Activated B cell treated with CpG ODN at 0.5 μM for 24 hours (primary cell): ENCODE results near the gene FSD1. TPM values are rescaled to one million over a fixed set of nuclear protein-coding genes. Genes with fewer than 3 reads are reported as not detected.

ENCODE experiments used
- ATAC-seq: fragments of 200-7000 bp; cut with Tn5 transposase; one replicate; pipeline ENCODE4 v1.10.0; 2021; ENCODE audit warnings: low read depth, mild to moderate bottlenecking, moderate library complexity
- CTCF ChIA-PET: fragments of 350-600 bp; sonication (Branson Sonifier 250); formaldehyde crosslinking; loops from one replicate; lab custom pipeline; 2021; ENCODE audit warnings: antibody characterized with exemption; lab: Charles Lee
- POLR2A ChIA-PET: fragments of 350-600 bp; sonication (Branson Sonifier 250); formaldehyde crosslinking; loops from one replicate; lab custom pipeline; 2021; ENCODE audit warnings: antibody characterized with exemption; lab: Charles Lee
- DNase-seq: peaks from one replicate; pipeline ENCODE4 v3.0.0; 2022
- H3K27ac Mint-ChIP-seq: one replicate; pipeline ENCODE4 v1.8.0; 2020; ENCODE audit warnings: mixed read lengths
- H3K27me3 Mint-ChIP-seq: one replicate; pipeline ENCODE4 v1.8.0; 2021; ENCODE audit warnings: mixed read lengths
- H3K36me3 Mint-ChIP-seq: one replicate; pipeline ENCODE4 v1.8.0; 2021; ENCODE audit warnings: low read depth, mixed read lengths
- H3K4me1 Mint-ChIP-seq: one replicate; pipeline ENCODE4 v1.8.0; 2021; ENCODE audit warnings: mixed read lengths
- H3K4me3 Mint-ChIP-seq: one replicate; pipeline ENCODE4 v1.8.0; 2020; ENCODE audit warnings: mild to moderate bottlenecking, mixed read lengths
- H3K9me3 Mint-ChIP-seq: one replicate; pipeline ENCODE4 v1.8.0; 2020; ENCODE audit warnings: mixed read lengths
- intact Hi-C: fragments of 100-400 bp; cut with micrococcal nuclease; formaldehyde crosslinking; loops from one replicate; pipeline ENCODE4 v1.15.1; 2024
- total RNA-seq: library from RNA; stranded (reverse); gene quantifications from 2 replicates; pipeline ENCODE4 v1.2.3, GENCODE V29; 2022
- TF ChIP-seq, protein P1 (sequence below): fragments of 200-600 bp; IDR thresholded peaks from one replicate; pipeline ENCODE4 v1.8.0; 2022; ENCODE audit warnings: antibody characterized with exemption, mild to moderate bottlenecking

FSD1 gene
- total RNA-seq, 1 donor from 2014 or later, result 2.6 TPM

DNA sequence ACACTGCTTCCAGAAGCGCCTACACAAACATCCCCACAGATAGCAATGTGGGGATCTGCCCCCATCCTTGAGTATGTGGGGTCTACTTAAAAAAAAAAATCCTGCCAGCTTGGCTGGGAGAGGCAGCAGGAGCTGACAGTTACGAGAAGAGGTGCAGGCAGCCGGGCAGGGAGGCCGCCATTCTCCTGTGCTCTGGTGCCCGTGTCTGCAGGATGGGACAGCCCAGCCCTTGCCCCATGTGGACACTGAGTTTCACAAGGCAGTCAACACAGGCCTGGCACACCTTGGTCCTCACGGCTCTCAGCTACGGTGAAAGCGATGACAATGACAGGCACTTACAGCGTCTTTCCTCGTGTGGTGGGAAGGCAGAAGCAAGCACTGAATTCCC is 62.9 kb downstream of the FSD1 start:
- Mint-ChIP-seq H3K27me3 (no peaks in the 10 kb centered on the region), H3K27ac (peak overlapping the region; percentile 92), H3K4me3 (no peak overlapping the region), H3K36me3 (peaks cover 23% of the 10 kb centered on the region), H3K4me1 (peaks cover 49% of the 10 kb centered on the region), H3K9me3 (no peaks in the 10 kb centered on the region)
- TF ChIP-seq, protein P1, sequence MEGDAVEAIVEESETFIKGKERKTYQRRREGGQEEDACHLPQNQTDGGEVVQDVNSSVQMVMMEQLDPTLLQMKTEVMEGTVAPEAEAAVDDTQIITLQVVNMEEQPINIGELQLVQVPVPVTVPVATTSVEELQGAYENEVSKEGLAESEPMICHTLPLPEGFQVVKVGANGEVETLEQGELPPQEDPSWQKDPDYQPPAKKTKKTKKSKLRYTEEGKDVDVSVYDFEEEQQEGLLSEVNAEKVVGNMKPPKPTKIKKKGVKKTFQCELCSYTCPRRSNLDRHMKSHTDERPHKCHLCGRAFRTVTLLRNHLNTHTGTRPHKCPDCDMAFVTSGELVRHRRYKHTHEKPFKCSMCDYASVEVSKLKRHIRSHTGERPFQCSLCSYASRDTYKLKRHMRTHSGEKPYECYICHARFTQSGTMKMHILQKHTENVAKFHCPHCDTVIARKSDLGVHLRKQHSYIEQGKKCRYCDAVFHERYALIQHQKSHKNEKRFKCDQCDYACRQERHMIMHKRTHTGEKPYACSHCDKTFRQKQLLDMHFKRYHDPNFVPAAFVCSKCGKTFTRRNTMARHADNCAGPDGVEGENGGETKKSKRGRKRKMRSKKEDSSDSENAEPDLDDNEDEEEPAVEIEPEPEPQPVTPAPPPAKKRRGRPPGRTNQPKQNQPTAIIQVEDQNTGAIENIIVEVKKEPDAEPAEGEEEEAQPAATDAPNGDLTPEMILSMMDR, result no peak
- DNase-seq (no peak), ATAC-seq (no peak)
- intact Hi-C loops, result loop anchor here (5.0 kb wide), 1 partner anchor 105 kb away; the partner anchor contains the start of gene HDGFL2
- ChIA-PET POLR2A (interaction anchor here (1.0 to 1.8 kb wide), 2 partner anchors 12 to 24 kb away, joined by 3 to 10 read pairs; partner anchors contain the start of gene MPND), CTCF (interaction anchor here (4.2 kb wide), 1 partner anchor 33 kb away, joined by 31 read pairs; the partner anchor contains the start of gene SH3GL1)

DNA sequence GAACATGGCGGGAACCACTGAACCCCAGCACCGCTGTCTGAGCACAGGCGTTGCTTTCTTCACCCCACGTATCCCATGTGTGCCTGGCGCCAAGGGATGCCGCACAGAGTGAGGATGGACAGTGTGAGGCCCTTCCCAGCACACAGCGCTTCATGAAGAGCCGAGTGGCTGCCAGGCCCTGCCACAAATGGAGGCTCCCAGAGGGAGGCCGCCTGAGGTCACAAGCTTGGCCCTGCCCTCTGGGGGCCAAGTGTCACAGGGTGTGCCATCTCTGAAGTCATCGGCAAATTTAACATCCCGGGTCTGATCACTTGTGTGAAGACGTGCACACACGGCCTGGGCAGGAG is 63.4 kb downstream of the FSD1 start:
- H3K27me3 Mint-ChIP-seq, result no peaks in the 10 kb centered on the region
- H3K27ac Mint-ChIP-seq, result peak overlapping the region; percentile 92
- intact Hi-C loops, result loop anchor here (5.0 kb wide), 1 partner anchor 105 kb away; the partner anchor contains the start of gene HDGFL2
- peak overlapping the region; percentile 24 for H3K4me3 Mint-ChIP-seq
- ATAC-seq, result peak; percentile 34
- no peak for DNase-seq
- no peaks in the 10 kb centered on the region for H3K9me3 Mint-ChIP-seq
- POLR2A ChIA-PET, result interaction anchor here (1.0 to 1.8 kb wide), 3 partner anchors 12 to 33 kb away, joined by 3 to 10 read pairs (median 6); partner anchors contain the start of genes MPND and SH3GL1
- TF ChIP-seq, protein P1, result no peak
- H3K36me3 Mint-ChIP-seq, result peaks cover 19% of the 10 kb centered on the region
- peaks cover 53% of the 10 kb centered on the region for H3K4me1 Mint-ChIP-seq
- CTCF ChIA-PET, result interaction anchor here (1.4 to 4.2 kb wide), 2 partner anchors 26 to 33 kb away, joined by 3 to 31 read pairs; partner anchors contain the start of gene SH3GL1

DNA sequence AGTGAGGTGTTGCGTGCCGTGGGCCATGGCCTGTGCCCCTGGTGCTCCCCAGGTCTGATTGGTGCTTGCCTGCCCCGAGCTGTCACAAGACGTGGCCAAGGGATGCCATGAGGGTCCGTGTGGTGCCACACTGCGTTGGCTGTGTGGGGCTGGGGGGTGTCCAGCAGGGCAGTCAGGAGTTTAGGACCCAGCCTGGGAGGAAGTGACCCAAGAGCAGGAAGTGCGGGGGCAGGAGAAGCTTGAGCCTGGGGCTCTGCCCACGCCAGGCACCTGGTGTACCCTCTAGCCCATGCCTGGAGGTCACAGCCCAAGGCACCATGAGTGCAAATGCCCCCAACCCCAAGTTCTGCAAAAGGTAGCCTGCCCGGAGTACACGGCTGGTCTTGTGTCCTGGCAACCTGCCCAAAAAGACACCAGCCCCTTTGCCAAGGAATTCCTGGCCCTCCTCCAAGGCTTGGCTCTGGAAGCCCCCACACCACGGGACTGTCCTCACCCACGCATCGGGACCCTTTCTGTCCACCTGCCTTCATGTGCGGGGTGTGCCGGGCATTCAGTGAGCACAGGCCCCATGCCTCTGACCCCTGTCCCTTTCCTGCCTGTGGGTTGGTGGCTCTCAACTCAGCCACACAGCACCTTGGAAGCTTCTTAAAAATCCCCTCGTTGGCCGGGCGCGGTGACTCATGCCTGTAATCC is 63.9 kb downstream of the FSD1 start:
- no peaks in the 10 kb centered on the region for H3K27me3 Mint-ChIP-seq
- peak overlapping the region; percentile 92 for H3K27ac Mint-ChIP-seq
- H3K4me3 Mint-ChIP-seq, result peak overlapping the region; percentile 77
- peak; percentile 44 for DNase-seq
- ChIA-PET POLR2A (interaction anchor here (0.9 to 1.8 kb wide), 6 partner anchors 11 to 34 kb away, joined by 3 to 10 read pairs (median 4); partner anchors contain the start of genes CHAF1A, MPND and SH3GL1), CTCF (interaction anchor here (1.4 to 4.2 kb wide), 2 partner anchors 26 to 32 kb away, joined by 3 to 31 read pairs; partner anchors contain the start of gene SH3GL1)
- H3K9me3 Mint-ChIP-seq, result no peaks in the 10 kb centered on the region
- ATAC-seq, result peak; percentile 5
- intact Hi-C loops, result loop anchor here (5.0 kb wide), 1 partner anchor 104 kb away; the partner anchor contains the start of gene HDGFL2
- peaks cover 57% of the 10 kb centered on the region for H3K4me1 Mint-ChIP-seq
- TF ChIP-seq, protein P1, result no peak
- H3K36me3 Mint-ChIP-seq, result peaks cover 15% of the 10 kb centered on the region

DNA sequence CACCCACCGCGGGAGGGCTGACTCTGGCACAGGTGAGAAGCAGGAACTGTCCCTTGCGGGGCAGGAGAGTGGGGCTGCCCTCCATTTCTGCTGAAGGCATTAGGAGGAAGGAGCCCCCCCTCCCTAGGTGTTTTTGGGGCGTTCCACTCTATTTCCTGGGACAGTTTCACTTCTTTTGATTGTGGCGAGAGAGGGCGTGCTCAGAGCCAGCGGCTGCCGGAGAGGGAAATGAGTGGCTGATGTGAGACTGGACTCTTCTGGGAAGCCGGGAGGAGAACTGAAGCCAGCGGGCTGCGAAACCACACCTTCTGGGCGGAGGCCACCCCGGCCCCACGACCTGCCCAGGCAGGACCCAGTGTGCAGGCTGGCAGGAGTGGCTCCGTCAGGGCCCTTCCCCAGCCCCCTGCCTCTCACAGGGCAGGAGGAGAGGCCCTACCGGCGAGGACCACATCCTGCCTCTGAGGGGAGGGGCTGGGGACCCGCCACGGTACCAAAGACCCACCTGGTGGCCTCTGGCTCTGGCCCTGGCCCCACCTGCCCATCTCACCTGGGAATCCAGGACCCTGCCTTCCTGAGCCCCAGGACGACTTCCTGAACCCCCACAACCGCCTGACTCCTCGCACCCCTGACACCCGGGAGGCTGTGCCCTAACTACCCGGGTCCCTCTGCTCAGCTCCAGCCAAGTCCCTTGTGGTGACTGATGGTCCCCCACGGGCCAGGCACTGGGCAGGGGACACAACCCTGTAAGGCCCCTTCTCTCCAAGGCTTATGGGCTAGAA is 64.9 kb downstream of the FSD1 start:
- Mint-ChIP-seq H3K36me3 (peaks cover 11% of the 10 kb centered on the region), H3K4me3 (peak overlapping the region; percentile 78), H3K9me3 (no peaks in the 10 kb centered on the region), H3K27ac (peak overlapping the region; percentile 92), H3K27me3 (no peaks in the 10 kb centered on the region), H3K4me1 (peaks cover 66% of the 10 kb centered on the region)
- intact Hi-C loops, result loop anchor here (1.0 to 5.0 kb wide), 4 partner anchors 10 to 103 kb away; partner anchors contain the start of genes HDGFL2 and SH3GL1
- ChIA-PET CTCF (interaction anchor here (0.5 to 4.2 kb wide), 10 partner anchors 17 to 156 kb away, joined by 3 to 31 read pairs (median 4); partner anchors contain the start of genes CHAF1A, MPND and SH3GL1), POLR2A (interaction anchor here (0.7 to 1.8 kb wide), 11 partner anchors 10 to 102 kb away, joined by 3 to 12 read pairs (median 6); partner anchors contain the start of genes CHAF1A, MPND and SH3GL1)
- DNase-seq (peak; percentile 69), ATAC-seq (peak; percentile 64)
- TF ChIP-seq, protein P1, result no peak
